H1 (cell line): ENCODE results near the gene ESPNL. TPM values are rescaled to one million over a fixed set of nuclear protein-coding genes. Genes with fewer than 3 reads are reported as not detected.

ENCODE experiments used
- CTCF ChIA-PET: fragments of 300-600 bp; sonication (Branson Sonifier 250); formaldehyde crosslinking; loops from one replicate; lab custom pipeline; 2021; ENCODE audit not compliant: partially characterized antibody; lab: Charles Lee
- POLR2A ChIA-PET: fragments of 300-600 bp; sonication (Branson Sonifier 250); formaldehyde crosslinking; loops from one replicate; lab custom pipeline; 2021; ENCODE audit warnings: inconsistent platforms; ENCODE audit not compliant: partially characterized antibody; lab: Charles Lee
- DNase-seq, 2 experiments: peaks; one replicate each; pipeline versions ENCODE4 v3.0.0 to v3.0.0-alpha.2; 2010 to 2022; ENCODE audit warnings: low spot score in 2 of 2, low read depth in 1 of 2, mixed read lengths in 1 of 2
- FAIRE-seq: peaks from 2 replicates; lab custom pipeline; 2011; peaks lifted over from hg19 to GRCh38; lab: Jason Lieb, UNC
- H2AFZ ChIP-seq: 2 replicates; pipeline ENCODE4 v1.8.1; 2012; ENCODE audit warnings: low read length, inconsistent platforms
- H2AK5ac ChIP-seq: 2 replicates; pipeline ENCODE4 v1.6.1; 2013; ENCODE audit warnings: low read depth, low read length
- H2BK120ac ChIP-seq: replicated peaks from 2 replicates; pipeline ENCODE3; 2013; ENCODE audit warnings: low read depth, low read length, inconsistent platforms
- H2BK12ac ChIP-seq: 2 replicates; pipeline ENCODE4 v1.6.1; 2013; ENCODE audit warnings: low read depth, low read length
- H2BK15ac ChIP-seq: 2 replicates; pipeline ENCODE4 v1.6.1; 2013; ENCODE audit warnings: low read length
- H2BK20ac ChIP-seq: 2 replicates; pipeline ENCODE4 v1.6.1; 2013; ENCODE audit warnings: low read length
- H2BK5ac ChIP-seq: 2 replicates; pipeline ENCODE4 v1.6.1; 2013; ENCODE audit warnings: low read depth, low read length
- H3K14ac ChIP-seq: 2 replicates; pipeline ENCODE4 v1.6.1; 2013; ENCODE audit warnings: inconsistent platforms; ENCODE audit not compliant: insufficient read length
- H3K18ac ChIP-seq: 2 replicates; pipeline ENCODE4 v1.6.1; 2013; ENCODE audit warnings: low read length; ENCODE audit errors: extremely low read depth
- H3K23ac ChIP-seq: 2 replicates; pipeline ENCODE4 v1.6.1; 2013; ENCODE audit warnings: inconsistent platforms; ENCODE audit not compliant: insufficient read length
- H3K23me2 ChIP-seq: 2 replicates; pipeline ENCODE4 v1.6.1; 2013; ENCODE audit warnings: low read depth, low read length
- H3K27ac ChIP-seq: 2 replicates; pipeline ENCODE4 v1.6.1; 2011; ENCODE audit warnings: low read depth, low read length, inconsistent platforms
- H3K27me3 ChIP-seq, 4 experiments: replicated peaks in 1 of 4; 1 replicate in 1 of 4; 2 replicates in 3 of 4; pipeline versions ENCODE4 v1.6.1 to v1.8.1; 2011 to 2013; ENCODE audit warnings: low read length in 3 of 4, mild to moderate bottlenecking in 3 of 4, inconsistent platforms in 2 of 4, mixed read lengths in 2 of 4, moderate library complexity in 1 of 4; ENCODE audit not compliant: control insufficient read depth in 3 of 4, insufficient read depth in 3 of 4; ENCODE audit errors: extremely low read depth in 1 of 4
- H3K36me3 ChIP-seq, 4 experiments: 2 replicates each; pipeline versions ENCODE4 v1.6.1 to v1.8.1; 2011 to 2013; ENCODE audit warnings: mild to moderate bottlenecking in 4 of 4, low read length in 3 of 4, moderate library complexity in 2 of 4, control low read depth in 1 of 4, inconsistent platforms in 1 of 4; ENCODE audit not compliant: insufficient read depth in 4 of 4, control insufficient read depth in 2 of 4
- H3K4ac ChIP-seq: replicated peaks from 2 replicates; pipeline ENCODE3; 2013; ENCODE audit warnings: low read length, low read depth, mixed read lengths, inconsistent platforms; ENCODE audit not compliant: insufficient read length
- H3K4me1 ChIP-seq, 4 experiments: replicated peaks in 1 of 4; 1 replicate in 1 of 4; 2 replicates in 3 of 4; pipeline versions ENCODE4 v1.6.1 to v1.8.1; 2011 to 2013; ENCODE audit warnings: low read length in 3 of 4, inconsistent platforms in 2 of 4, mixed read lengths in 1 of 4; ENCODE audit not compliant: insufficient read depth in 4 of 4, control insufficient read depth in 3 of 4
- H3K4me2 ChIP-seq, 2 experiments: 2 replicates each; pipeline versions ENCODE4 v1.6.1 to v1.8.1; 2011 to 2013; ENCODE audit warnings: low read depth in 2 of 2, low read length in 2 of 2, control low read depth in 1 of 2, inconsistent platforms in 1 of 2, mild to moderate bottlenecking in 1 of 2; ENCODE audit not compliant: insufficient read depth in 1 of 2
- H3K4me3 ChIP-seq, 4 experiments: fragments of 200-600, 300-600 bp in 1 of 4; sonication (generic), shearing (Covaris generic), sonication (Bioruptor Twin) in 1 of 4; 2 replicates each; pipeline versions ENCODE4 v1.5.1 to v1.8.1; 2011 to 2016; ENCODE audit warnings: low read length in 4 of 4, low read depth in 3 of 4, control low read depth in 2 of 4, inconsistent platforms in 2 of 4, mild to moderate bottlenecking in 2 of 4, mixed read lengths in 1 of 4, moderate library complexity in 1 of 4; ENCODE audit not compliant: insufficient read depth in 2 of 4; ENCODE audit errors: extremely low read depth in 1 of 4
- H3K56ac ChIP-seq: replicated peaks from 2 replicates; pipeline ENCODE3; 2013; ENCODE audit warnings: low read depth, mild to moderate bottlenecking, mixed read lengths, low read length, inconsistent platforms; ENCODE audit not compliant: insufficient read length
- H3K79me1 ChIP-seq: 2 replicates; pipeline ENCODE4 v1.6.1; 2013; ENCODE audit warnings: low read depth, low read length, control low read depth
- H3K79me2 ChIP-seq, 2 experiments: 2 replicates each; pipeline versions ENCODE4 v1.6.1 to v1.8.1; 2012 to 2013; ENCODE audit warnings: low read length in 2 of 2, mild to moderate bottlenecking in 2 of 2, inconsistent platforms in 1 of 2; ENCODE audit not compliant: insufficient read depth in 2 of 2, control insufficient read depth in 1 of 2
- H3K9ac ChIP-seq, 4 experiments: replicated peaks in 1 of 4; 1 replicate in 1 of 4; 2 replicates in 3 of 4; pipeline versions ENCODE4 v1.6.1 to v1.8.1; 2011 to 2013; ENCODE audit warnings: low read depth in 3 of 4, low read length in 3 of 4, control low read depth in 2 of 4, mild to moderate bottlenecking in 2 of 4, moderate library complexity in 2 of 4, inconsistent platforms in 1 of 4; ENCODE audit errors: extremely low read depth in 1 of 4
- H3K9me3 ChIP-seq, 2 experiments: 2 replicates each; pipeline versions ENCODE4 v1.6.1 to v1.8.1; 2012 to 2013; ENCODE audit warnings: mild to moderate bottlenecking in 2 of 2, moderate library complexity in 2 of 2, control low read depth in 1 of 2, inconsistent platforms in 1 of 2, low read depth in 1 of 2, low read length in 1 of 2, mixed read lengths in 1 of 2; ENCODE audit not compliant: insufficient read depth in 2 of 2
- H4K20me1 ChIP-seq, 2 experiments: replicated peaks in 1 of 2; 2 replicates each; pipeline versions ENCODE3 to v1.8.1; 2011 to 2013; ENCODE audit warnings: inconsistent platforms in 2 of 2, low read length in 2 of 2, mild to moderate bottlenecking in 1 of 2; ENCODE audit not compliant: insufficient read depth in 2 of 2, control insufficient read depth in 1 of 2
- H4K5ac ChIP-seq: 2 replicates; pipeline ENCODE4 v1.6.1; 2013; ENCODE audit warnings: low read length, low read depth, mixed read lengths, inconsistent platforms; ENCODE audit not compliant: insufficient read length
- H4K8ac ChIP-seq: 2 replicates; pipeline ENCODE4 v1.8.0; 2013; ENCODE audit warnings: mild to moderate bottlenecking, moderate library complexity, low read length, inconsistent platforms; ENCODE audit not compliant: insufficient read depth; ENCODE audit errors: extremely low read depth
- H4K91ac ChIP-seq: replicated peaks from 2 replicates; pipeline ENCODE3; 2013; ENCODE audit warnings: low read length, mixed read lengths, inconsistent platforms; ENCODE audit not compliant: insufficient read length
- CBX5 ChIP-seq: fragments of 300-800, 300-1000 bp; sonication (generic); IDR thresholded peaks from 2 replicates; pipeline ENCODE4 v1.7.1; 2016; ENCODE audit warnings: antibody characterized with exemption, low read length, low read depth
- CEBPB ChIP-seq: IDR thresholded peaks from 2 replicates; pipeline ENCODE4 v1.6.1; 2012; ENCODE audit warnings: low read depth, low read length
- CHD1 ChIP-seq: IDR thresholded peaks from 2 replicates; pipeline ENCODE4 v1.6.1; 2012; ENCODE audit warnings: low read depth, low read length, improper control_type of control experiment
- E2F6 ChIP-seq: IDR thresholded peaks from 2 replicates; pipeline ENCODE4 v1.6.1; 2012; ENCODE audit warnings: inconsistent platforms
- JUN ChIP-seq: IDR thresholded peaks from 2 replicates; pipeline ENCODE4 v1.6.1; 2011; ENCODE audit warnings: low read depth, mild to moderate bottlenecking, improper control_type of control experiment, low read length
- MAX ChIP-seq: IDR thresholded peaks from 2 replicates; pipeline ENCODE4 v1.6.1; 2012; ENCODE audit warnings: inconsistent platforms
- POLR2A ChIP-seq, 2 experiments: IDR thresholded peaks; 1 replicate in 1 of 2; 2 replicates in 1 of 2; pipeline ENCODE4 v1.6.1; 2011; ENCODE audit warnings: low read depth in 2 of 2, low read length in 2 of 2, mild to moderate bottlenecking in 2 of 2; ENCODE audit errors: control extremely low read depth in 1 of 2
- RBBP5 ChIP-seq: IDR thresholded peaks from 2 replicates; pipeline ENCODE4 v1.7.1; 2012; ENCODE audit warnings: low read depth, mild to moderate bottlenecking, inconsistent platforms, low read length, moderate library complexity, borderline replicate concordance
- RFX5 ChIP-seq: IDR thresholded peaks from 2 replicates; pipeline ENCODE4 v1.6.1; 2011; ENCODE audit warnings: low read depth, low read length, improper control_type of control experiment, borderline replicate concordance
- RNF2 ChIP-seq: fragments of 200-900, 300-1000 bp; sonication (generic); IDR thresholded peaks from 2 replicates; pipeline ENCODE4 v1.7.1; 2016; ENCODE audit warnings: borderline replicate concordance, low read depth, mild to moderate bottlenecking, antibody characterized with exemption, low read length; ENCODE audit not compliant: poor library complexity, severe bottlenecking; ENCODE audit errors: missing control alignments
- SUZ12 ChIP-seq: fragments of 200-600 bp; sonication (generic); IDR thresholded peaks from 2 replicates; pipeline ENCODE4 v1.6.1; 2012; ENCODE audit warnings: mild to moderate bottlenecking, inconsistent platforms, low read length, moderate library complexity, mixed read lengths
- WGBS, 2 experiments: shearing (Covaris generic) in 1 of 2; methylation state at CpG; one replicate each; pipeline versions ENCODE4 v1.1.6 to v1.1.7; 2013 to 2015; ENCODE audit warnings: low lambda C conversion rate in 2 of 2, mixed read lengths in 2 of 2, inconsistent platforms in 1 of 2, low coverage in 1 of 2, missing lambda C conversion rate in 1 of 2; ENCODE audit not compliant: insufficient replicate concordance in 2 of 2, insufficient coverage in 1 of 2, insufficient read length in 1 of 2; ENCODE audit errors: extremely low coverage in 1 of 2, missing lambda C conversion rate in 1 of 2; 5-methylcytosine and 5-hydroxymethylcytosine counted together
- polyA plus RNA-seq, 7 experiments: library from polyadenylated mRNA; depleted of rRNA in 3 of 7; stranded (reverse) in 5 of 7; unstranded in 2 of 7; fragments of >200 nt in 5 of 7; fragments of 200-250 nt in 2 of 7; gene quantifications; 1 replicate in 5 of 7; 2 replicates in 1 of 7; 4 replicates in 1 of 7; pipeline versions ENCODE4 v1.2.1 to v1.2.3, GENCODE V29; 2011 to 2013; ENCODE audit warnings: missing spikeins in 2 of 7, mixed read lengths in 2 of 7
- total RNA-seq: library from RNA; stranded (reverse); fragmentation: NEBNext Ultra II Directional; extraction: Animal tissue kit (Norgen Biotek cat#: 25700); gene quantifications from 2 replicates; pipeline ENCODE4 v1.2.1, GENCODE V29; 2021

ESPNL gene
- total and polyA plus RNA-seq, 2 of the 8 experiments (the other 6 are each of a cell fraction or from before 2014, with no cell fraction given): 0.68 to 1.3 TPM

DNA sequence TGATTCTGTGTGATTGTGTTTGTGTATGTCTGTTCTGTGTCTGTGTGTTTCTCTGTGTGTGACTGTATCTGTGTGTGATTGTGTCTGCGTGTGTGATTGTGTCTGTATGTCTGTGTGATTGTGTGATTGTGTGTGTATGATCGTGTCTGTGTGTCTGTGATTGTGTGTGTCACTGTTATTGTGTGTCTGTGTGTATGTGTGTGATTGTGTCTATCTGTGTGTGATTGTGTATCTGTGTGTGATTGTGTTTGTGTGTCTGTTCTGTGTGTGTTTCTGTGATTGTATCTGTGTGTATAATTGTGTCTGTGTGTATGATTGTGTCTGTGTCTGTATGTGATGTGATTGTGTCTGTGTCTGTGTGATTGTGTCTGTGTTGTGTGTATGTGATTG lies 26.6 kb downstream of the ESPNL start:
- Histone ChIP-seq H3K23me2 (peaks cover 15% of the 10 kb centered on the region), H3K4ac (peak overlapping the region; percentile 91), H3K79me1 (no peaks in the 10 kb centered on the region), H2BK120ac (peak overlapping the region; percentile 64), H4K8ac (no peak overlapping the region), H4K91ac (peak overlapping the region; percentile 95), H3K4me2 (peak overlapping the region in 1 of 2 experiments; percentile 9; a peak in 1 of 4 replicates), H2BK15ac (peak overlapping the region; percentile 48), H2BK5ac (no peak overlapping the region), H4K20me1 (peaks cover 0 to 14% of the 10 kb centered on the region in 2 experiments), H3K9ac (no peak overlapping the region), H3K14ac (no peak overlapping the region), H3K18ac (no peak overlapping the region; the same call in 1 of the 2 replicates), H2AFZ (no peak overlapping the region), H3K56ac (peak overlapping the region; percentile 69), H3K23ac (no peak overlapping the region), H2BK20ac (0 out of 2 replicates have a peak overlapping the region, but pooled peaks have one; percentile 6), H3K79me2 (no peaks in the 10 kb centered on the region), H3K4me1 (peaks cover 0 to 13% (median 0%) of the 10 kb centered on the region in 4 experiments; a peak in 2 of 7 replicates), H3K36me3 (no peaks in the 10 kb centered on the region; a peak in 1 of 8 replicates), H4K5ac (no peak overlapping the region), H3K27me3 (no peaks in the 10 kb centered on the region), H2AK5ac (peak overlapping the region; percentile 69), H3K27ac (no peak overlapping the region), H3K4me3 (no peak overlapping the region), H2BK12ac (no peak overlapping the region), H3K9me3 (0 out of 4 replicates have a peak, but pooled peaks cover 0 to 4% of the 10 kb centered on the region in 2 experiments)
- POLR2A ChIA-PET: no interaction called here
- WGBS, 2 experiments: 85% methylated on average over 2 of the region's 2 CpGs; no CpG with 5 or more reads in 1 of the 2 experiments
- no peak for FAIRE-seq
- DNase-seq: no peak
- CTCF ChIA-PET: interaction anchor here (1.0 to 5.3 kb wide), 5 partner anchors 12 to 21 kb away, joined by 3 to 41 read pairs (median 4); partner anchors contain the start of gene KLHL30
- TF ChIP-seq JUN: no peak
- no peak for TF ChIP-seq CEBPB
- TF ChIP-seq E2F6: no peak
- no peak for TF ChIP-seq CBX5
- no peak for TF ChIP-seq SUZ12
- no peak for TF ChIP-seq RFX5
- no peak for TF ChIP-seq MAX
- TF ChIP-seq CHD1: no peak
- no peak for TF ChIP-seq POLR2A (IDR thresholded peaks at IDR 0.05; ENCODE audit: control extremely low read depth in 1 of 2, low read depth in 2 of 2, low read length in 2 of 2)
- no peak for TF ChIP-seq RBBP5
- TF ChIP-seq RNF2: no peak
